ENCODE measurements around the gene PTPRN2.

DNA sequence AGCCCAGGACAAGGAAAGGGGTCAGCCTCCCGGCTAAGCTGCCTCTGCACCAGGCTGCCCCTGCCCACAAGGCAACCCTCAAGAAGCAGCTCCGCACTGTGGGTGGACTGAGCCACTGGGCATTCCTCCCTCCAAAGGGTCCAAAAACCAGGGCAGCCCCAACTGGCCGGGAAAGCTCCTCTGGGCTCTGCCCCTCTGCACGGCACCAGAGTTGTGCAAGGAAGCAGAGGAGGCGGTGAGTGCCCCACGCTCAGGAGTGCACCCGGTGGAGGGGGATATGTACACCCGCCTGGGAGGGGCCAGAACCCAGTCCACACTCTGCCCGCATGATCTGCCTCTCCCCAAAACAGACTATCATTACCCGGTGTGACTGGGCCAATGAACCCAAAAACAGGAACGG is 43.8 kb downstream of the PTPRN2 start:
- TF ChIP-seq GATA2 (IDR thresholded peaks at IDR 0.05; ENCODE audit: low read depth, low read length): no peak
- no peak for TF ChIP-seq GATA3 (IDR thresholded peaks at IDR 0.05; ENCODE audit: low read depth, low read length)

Measured in SH-SY5Y (cell line).